ENCODE results near the gene REEP6.

GRCh38 chr19:1491849-1492170, 829 bp downstream of the REEP6 start:
- TF ChIP-seq, protein P1, sequence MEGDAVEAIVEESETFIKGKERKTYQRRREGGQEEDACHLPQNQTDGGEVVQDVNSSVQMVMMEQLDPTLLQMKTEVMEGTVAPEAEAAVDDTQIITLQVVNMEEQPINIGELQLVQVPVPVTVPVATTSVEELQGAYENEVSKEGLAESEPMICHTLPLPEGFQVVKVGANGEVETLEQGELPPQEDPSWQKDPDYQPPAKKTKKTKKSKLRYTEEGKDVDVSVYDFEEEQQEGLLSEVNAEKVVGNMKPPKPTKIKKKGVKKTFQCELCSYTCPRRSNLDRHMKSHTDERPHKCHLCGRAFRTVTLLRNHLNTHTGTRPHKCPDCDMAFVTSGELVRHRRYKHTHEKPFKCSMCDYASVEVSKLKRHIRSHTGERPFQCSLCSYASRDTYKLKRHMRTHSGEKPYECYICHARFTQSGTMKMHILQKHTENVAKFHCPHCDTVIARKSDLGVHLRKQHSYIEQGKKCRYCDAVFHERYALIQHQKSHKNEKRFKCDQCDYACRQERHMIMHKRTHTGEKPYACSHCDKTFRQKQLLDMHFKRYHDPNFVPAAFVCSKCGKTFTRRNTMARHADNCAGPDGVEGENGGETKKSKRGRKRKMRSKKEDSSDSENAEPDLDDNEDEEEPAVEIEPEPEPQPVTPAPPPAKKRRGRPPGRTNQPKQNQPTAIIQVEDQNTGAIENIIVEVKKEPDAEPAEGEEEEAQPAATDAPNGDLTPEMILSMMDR (IDR thresholded peaks at IDR 0.05), result no peak
- TF ChIP-seq SIN3A (IDR thresholded peaks at IDR 0.05; ENCODE audit: borderline replicate concordance, insufficient read depth, low read depth, low read length), result no peak

Data from Panc1 (cell line).